Hematopoietic multipotent progenitor cell (in vitro differentiated cells): Measurements from ENCODE around the gene CTIF. TPM values are rescaled to one million over a fixed set of nuclear protein-coding genes. Genes with fewer than 3 reads are reported as not detected.
"Not testable (repeated sequence)": the region's sequence is repeated elsewhere in the genome, so short reads cannot be mapped to it uniquely, and the experiment has no call there.

Source experiments
- DNase-seq, 3 donors: peaks; one replicate each; pipeline ENCODE4 v3.0.0-alpha.2; 2011 to 2015; ENCODE audit warnings: low read depth in 2 of 3, low spot score in 2 of 3
- total RNA-seq: library from RNA; depleted of rRNA; stranded (reverse); fragments of >200 nt; gene quantifications from one replicate; pipeline ENCODE4 v1.2.3, GENCODE V29; 2012

CTIF gene
- total RNA-seq = 8.6 TPM

- peak in 2 of 3 donors; percentile 73 to 74 for DNase-seq
Measured at GRCh38 chr18:48538531-48539405, at the start of gene CTIF. Gene CTIF (plus strand): TSS chr18:48539031. CDS start chr18:48619566, 80,535 bp downstream.

DNA sequence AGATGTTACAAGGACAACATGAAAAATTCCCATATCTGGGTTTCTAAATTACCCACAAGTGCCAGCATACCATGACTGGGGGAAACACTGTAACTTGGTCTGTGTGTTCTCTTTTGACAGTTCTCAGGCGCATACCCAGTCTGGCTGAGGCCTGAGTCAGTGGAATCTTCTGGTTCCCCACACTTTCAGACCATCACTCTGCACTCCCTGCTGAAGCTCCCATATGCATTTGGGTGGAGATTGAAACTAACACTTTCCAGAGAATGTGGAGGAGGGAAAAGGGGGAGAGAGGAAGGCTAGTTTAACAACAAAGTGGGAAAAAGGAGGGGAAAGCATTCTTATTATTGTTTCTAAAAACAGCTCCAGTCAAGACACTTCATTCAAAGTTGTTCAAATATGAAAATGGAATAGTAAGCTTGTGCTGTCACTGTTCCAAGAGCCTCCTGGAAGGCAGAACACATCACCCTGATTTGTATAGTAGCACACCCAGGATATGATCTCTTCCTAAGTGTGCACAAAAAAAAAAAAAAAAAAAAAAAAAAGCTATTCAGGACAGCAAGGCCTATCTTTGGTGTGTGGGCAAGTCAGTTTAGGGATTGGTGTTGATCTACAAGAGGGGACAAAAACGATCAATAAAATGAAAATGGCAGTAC lies 48.1 kb upstream of the CTIF start:
- no peak for DNase-seq

GRCh38 chr18:48492880-48493279 lies 46.0 kb upstream of the CTIF start:
- DNase-seq = no peak

DNA sequence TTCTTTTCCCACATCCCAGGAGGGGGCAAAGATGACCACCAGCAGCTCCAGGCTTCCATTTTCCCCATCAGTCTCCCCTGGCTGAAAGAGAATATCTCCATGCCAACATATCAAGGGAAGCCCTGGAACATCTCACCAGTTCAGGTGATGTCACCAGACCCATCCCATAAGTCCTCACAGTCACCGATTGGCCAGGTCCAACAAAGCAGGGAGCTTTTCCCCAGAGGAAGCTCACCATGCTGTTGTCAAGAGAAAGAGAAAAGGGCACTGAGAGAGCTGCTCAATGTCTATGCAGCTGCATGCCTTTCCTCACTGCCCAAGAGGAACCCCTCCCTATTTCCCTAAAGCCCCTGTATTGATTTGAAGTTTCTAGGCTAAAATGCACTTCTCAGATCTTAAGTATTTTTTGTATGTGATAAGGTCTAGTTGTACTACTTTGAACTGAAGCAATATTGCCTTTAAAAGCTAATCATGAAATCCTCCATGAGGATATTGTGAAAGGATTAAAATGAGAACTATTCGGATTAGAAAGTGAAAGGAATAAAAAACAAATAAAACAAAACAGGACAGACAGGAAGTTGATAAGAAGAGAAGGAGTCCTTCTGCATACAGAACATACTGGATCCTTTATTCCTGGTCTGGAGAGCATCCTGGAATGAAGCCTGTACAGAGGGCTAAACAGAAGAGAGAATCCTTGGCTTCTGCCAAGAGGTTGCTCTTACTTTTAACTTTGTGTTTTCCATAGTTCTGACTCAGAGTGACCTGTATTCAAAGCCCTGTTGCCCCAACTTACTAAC lies 45.2 kb upstream of the CTIF start:
- no peak for DNase-seq

GRCh38 chr18:48497863-48498262 lies 41.0 kb upstream of the CTIF start:
- no peak for DNase-seq

DNA sequence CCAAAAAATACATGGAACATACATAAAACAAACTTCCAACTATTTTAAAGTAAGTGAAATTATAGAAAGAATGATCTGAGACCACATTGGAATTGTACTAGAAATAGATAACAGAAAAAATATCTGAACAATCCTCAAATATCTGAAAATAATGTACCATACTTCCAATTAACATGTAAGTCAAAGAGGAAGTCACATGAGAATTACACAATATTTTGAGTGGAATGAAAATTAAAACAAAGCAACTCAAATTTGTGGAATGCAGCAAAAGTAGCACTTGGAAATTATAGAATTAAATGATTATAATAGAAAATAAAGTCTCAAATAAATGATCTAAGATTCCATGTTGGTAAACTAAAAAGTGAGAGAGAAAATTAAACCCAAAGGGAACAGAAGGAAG lies 38.3 kb upstream of the CTIF start:
- no peak for DNase-seq

DNA sequence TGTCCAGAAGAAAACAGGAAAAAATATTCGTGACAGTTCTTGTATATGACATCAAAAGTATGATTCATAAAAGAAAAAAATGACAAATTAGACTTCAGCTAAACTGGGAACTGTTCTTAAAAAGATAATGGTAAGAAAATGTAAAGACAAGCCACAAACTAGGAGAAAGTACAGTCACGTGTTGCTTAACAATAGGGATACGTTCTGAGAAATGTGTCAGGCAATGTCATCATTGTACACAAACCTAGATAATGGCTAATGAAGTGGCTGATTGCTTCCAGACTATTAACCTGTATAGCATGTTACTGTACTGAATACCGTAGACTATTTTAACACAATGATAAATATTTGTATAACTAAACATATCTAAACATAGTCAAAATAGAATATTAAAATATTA lies 35.9 kb upstream of the CTIF start:
- DNase-seq = no peak

GRCh38 chr18:48504819-48505218 lies 34.0 kb upstream of the CTIF start:
- DNase-seq = no peak

- DNase-seq = not testable (repeated sequence)
Measured at GRCh38 chr18:48506983-48507568, 31.8 kb upstream of the CTIF start.

DNA sequence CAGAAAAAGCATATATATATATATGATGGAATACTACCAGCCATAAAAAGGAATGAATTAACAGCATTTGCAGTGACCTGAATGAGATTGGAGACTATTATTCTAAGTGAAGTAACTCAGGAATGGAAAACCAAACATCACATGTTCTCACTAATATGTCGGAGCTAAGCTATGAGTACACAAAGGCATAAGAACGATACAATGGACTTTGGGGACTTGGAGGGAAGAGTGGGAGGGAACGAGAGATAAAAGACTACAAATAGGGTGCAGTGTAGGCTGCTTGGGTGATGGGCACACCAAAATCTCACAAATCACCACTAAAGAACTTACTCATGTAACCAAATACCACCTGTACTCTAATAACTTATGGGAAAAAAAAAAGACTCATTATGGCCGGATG lies 26.3 kb upstream of the CTIF start:
- DNase-seq = not testable (repeated sequence)

GRCh38 chr18:48514786-48515185 lies 24.0 kb upstream of the CTIF start:
- DNase-seq = no peak

DNA sequence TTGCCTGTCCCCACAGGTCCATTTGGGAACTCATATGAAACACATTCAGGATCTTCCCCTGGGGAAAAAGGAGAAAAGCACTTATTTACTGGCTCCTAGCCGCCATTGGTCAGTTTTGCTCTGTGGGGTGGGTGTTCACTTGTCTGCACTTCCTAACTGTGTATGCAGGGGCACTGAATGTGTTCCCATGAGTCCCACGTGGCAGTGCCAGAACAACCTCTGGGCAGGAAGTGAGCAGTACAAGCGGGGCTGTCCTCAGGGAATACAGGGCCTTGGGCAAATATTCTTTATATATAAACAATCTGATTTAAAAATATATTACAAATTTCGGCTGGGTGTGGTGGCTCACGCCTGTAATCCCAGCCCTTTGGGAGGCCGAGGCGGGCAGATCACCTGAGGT lies 21.8 kb upstream of the CTIF start:
- DNase-seq = no peak

DNA sequence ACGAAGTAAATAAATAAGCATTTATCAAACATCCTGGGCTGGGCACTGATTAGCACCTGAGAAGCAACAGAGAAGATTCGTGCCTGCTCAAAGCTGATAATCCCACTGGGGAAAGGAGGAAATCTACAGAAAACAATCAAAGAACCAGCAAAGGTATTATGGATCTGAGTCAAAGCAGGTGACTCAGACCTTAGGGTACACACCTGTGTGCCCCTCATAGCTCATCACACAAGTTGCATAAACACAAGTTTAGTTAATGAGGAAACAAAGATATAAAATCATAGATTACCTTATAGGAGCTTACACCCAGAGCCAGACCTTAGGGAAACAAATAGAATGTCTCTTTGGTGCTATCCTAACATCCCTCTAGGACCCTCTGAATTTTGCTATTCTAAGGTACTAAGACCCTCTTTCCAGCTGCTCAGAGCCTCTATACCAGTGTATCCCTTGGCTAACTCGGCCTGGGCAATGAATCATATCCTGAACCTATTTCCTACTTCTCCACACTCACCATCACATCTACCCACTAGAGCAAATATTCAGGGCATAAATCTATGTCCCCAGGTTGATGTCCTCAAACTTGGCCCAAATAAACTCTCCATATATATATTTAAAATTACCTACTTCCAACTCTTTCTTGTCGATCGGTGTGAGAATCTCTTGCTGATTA lies 19.3 kb upstream of the CTIF start:
- no peak for DNase-seq

DNA sequence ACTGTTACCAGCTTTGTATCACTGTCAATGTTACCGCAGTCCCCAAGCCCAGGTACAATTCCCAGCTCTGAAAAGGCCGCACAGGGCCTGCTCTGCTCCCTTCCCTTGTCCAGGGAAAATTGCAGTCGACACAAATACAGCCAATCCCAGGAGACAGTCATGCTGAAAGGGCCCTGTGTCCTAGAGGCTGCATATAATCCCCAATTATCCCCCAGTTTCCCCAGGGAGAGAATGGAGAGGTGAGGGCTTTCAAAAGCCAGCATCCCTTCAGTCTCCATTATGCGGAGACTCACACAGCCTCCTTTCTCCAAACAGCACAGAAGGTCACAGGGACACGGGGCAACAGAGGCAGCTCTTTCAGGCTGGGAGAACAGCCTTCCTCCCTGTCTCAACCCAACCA lies 17.1 kb upstream of the CTIF start:
- DNase-seq = no peak

GRCh38 chr18:48525671-48526070 lies 13.2 kb upstream of the CTIF start:
- DNase-seq = no peak

DNA sequence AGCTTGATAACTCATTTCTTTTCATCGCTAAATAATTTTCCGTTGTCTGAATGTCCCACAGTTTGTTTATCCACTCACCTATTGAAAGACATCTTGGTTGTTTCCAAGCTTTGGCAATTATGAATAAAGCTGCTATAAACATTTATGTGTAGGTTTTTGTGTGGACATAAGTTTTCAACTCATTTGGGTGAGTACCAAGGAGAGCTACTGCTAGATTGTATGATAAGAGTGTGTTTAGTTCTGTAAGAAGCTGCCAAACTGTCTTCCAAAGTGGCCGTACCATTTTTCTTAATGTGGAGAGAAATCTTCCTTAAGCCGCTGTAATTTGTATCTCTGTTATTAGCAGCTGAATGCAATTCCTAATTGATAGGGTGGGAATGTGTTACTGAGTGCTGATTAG lies 11.4 kb upstream of the CTIF start:
- DNase-seq = no peak

GRCh38 chr18:48528861-48529260 lies 10.0 kb upstream of the CTIF start:
- DNase-seq = no peak

DNA sequence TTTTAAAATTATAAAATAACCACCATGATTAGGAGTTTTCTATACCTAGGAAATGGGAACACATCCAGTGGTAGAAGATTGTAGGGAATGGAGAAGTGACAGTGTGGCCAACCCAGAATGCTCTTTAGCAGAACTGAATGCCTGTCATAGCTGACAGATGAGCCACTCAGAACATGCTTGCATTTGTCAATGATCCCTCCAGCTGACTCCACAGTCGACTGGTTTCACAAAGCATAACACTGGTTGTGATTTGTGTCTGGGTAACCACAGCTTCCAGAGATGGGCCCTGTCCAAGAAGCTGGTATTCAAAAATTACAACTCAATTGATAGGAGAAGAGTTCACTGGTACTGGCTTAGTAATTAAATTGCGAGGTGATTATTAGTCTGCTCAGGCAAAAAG lies 9.0 kb upstream of the CTIF start:
- no peak for DNase-seq

DNA sequence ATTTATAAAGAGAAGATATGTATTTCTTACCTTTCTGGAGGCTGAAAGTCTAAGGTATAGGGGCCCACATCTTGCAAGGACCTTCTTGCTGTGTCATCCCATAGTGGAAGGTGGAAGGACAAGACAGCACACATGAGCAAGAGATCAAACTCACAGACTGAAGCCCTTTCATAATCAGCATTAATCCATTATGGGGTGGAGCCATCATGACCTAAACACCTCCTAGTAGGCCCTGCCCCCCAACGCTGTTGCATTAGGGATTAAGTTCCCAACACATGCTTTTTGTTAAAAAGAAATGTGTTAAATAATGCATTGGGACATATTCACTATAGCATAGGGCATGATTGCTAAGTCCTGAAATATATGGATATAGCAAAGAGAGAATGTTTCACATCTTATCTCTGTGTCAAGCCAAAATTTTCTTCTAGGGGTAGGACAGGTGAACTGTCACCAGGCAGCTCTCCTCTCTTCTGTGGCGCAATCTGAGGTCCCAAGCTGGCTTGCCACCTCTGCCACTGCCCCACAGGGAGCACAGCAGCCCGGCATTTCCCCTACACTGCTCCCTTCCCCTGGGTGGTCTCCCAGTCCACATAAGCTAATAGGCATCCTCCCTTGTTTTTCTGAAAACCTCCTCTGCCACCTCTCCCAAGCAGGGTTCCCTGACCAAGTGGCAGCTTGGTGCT lies 8.3 kb upstream of the CTIF start:
- no peak for DNase-seq

- no peak for DNase-seq
Measured at GRCh38 chr18:48531082-48531403, 7.8 kb upstream of the CTIF start.
